Neural progenitor cell (in vitro differentiated cells): Measurements from ENCODE around the gene TWNK. TPM values are rescaled to one million over a fixed set of nuclear protein-coding genes. Genes with fewer than 3 reads are reported as not detected.

ENCODE experiments used
- DNase-seq: peaks from one replicate; pipeline ENCODE4 v3.0.0-alpha.2; 2016; ENCODE audit warnings: low spot score
- H2AFZ ChIP-seq: fragments of 200-600 bp; sonication (generic); replicated peaks from 2 replicates; pipeline ENCODE4 v1.6.1; 2016; ENCODE audit warnings: antibody characterized with exemption
- H3F3A ChIP-seq: fragments of 200-600 bp; sonication (generic); 2 replicates; pipeline ENCODE4 v1.6.1; 2016; ENCODE audit warnings: antibody characterized with exemption, low read depth
- H3K27ac ChIP-seq: fragments of 200-600 bp; sonication (generic); 2 replicates; pipeline ENCODE4 v1.5.1; 2016; ENCODE audit warnings: mild to moderate bottlenecking
- H3K27me3 ChIP-seq: fragments of 200-600 bp; sonication (generic); 2 replicates; pipeline ENCODE4 v1.6.1; 2016; ENCODE audit warnings: mild to moderate bottlenecking, moderate library complexity
- H3K36me3 ChIP-seq: fragments of 200-600 bp; sonication (generic); 2 replicates; pipeline ENCODE4 v1.5.1; 2016
- H3K4me1 ChIP-seq: fragments of 200-600 bp; sonication (generic); 2 replicates; pipeline ENCODE4 v1.6.1; 2016; ENCODE audit warnings: mixed run types
- H3K4me2 ChIP-seq: fragments of 200-600 bp; sonication (generic); 2 replicates; pipeline ENCODE4 v1.6.1; 2016
- H3K4me3 ChIP-seq: fragments of 200-600 bp; sonication (generic); 2 replicates; pipeline ENCODE4 v1.5.1; 2016
- H3K79me2 ChIP-seq: fragments of 200-600 bp; sonication (generic); 2 replicates; pipeline ENCODE4 v1.6.1; 2016; ENCODE audit warnings: low read depth
- H3K9ac ChIP-seq: fragments of 200-600 bp; sonication (generic); 2 replicates; pipeline ENCODE4 v1.6.1; 2016
- H3K9me3 ChIP-seq: fragments of 200-600 bp; sonication (generic); 2 replicates; pipeline ENCODE4 v1.5.1; 2016; ENCODE audit warnings: low read depth
- H4K20me1 ChIP-seq: fragments of 200-600 bp; sonication (generic); 2 replicates; pipeline ENCODE4 v1.6.1; 2016; ENCODE audit warnings: low read depth
- H3K27ac Mint-ChIP-seq: 3 replicates; pipeline ENCODE4 v1.8.0; 2021; ENCODE audit warnings: mixed read lengths
- H3K27me3 Mint-ChIP-seq: 2 replicates; pipeline ENCODE4 v1.8.0; 2022; ENCODE audit warnings: low read depth, mild to moderate bottlenecking, inconsistent platforms, moderate library complexity, mixed read lengths; ENCODE audit not compliant: insufficient read depth
- H3K36me3 Mint-ChIP-seq: 3 replicates; pipeline ENCODE4 v1.8.0; 2021; ENCODE audit warnings: mixed read lengths
- H3K4me1 Mint-ChIP-seq: 3 replicates; pipeline ENCODE4 v1.8.0; 2021; ENCODE audit warnings: mixed read lengths
- H3K4me3 Mint-ChIP-seq: 3 replicates; pipeline ENCODE4 v1.8.0; 2021; ENCODE audit warnings: mild to moderate bottlenecking, moderate library complexity, mixed read lengths
- H3K9me3 Mint-ChIP-seq: 3 replicates; pipeline ENCODE4 v1.8.0; 2020; ENCODE audit warnings: mixed read lengths
- CTCF ChIP-seq: fragments of 200-600 bp; sonication (generic); IDR thresholded peaks from 2 replicates; pipeline ENCODE4 v1.5.1; 2017; ENCODE audit warnings: antibody characterized with exemption, mild to moderate bottlenecking
- EZH2 ChIP-seq: fragments of 200-600 bp; sonication (generic); IDR thresholded peaks from 2 replicates; pipeline ENCODE4 v1.6.1; 2017; ENCODE audit warnings: antibody characterized with exemption, mild to moderate bottlenecking, moderate library complexity
- EZH2phosphoT487 ChIP-seq: fragments of 200-600 bp; sonication (generic); IDR thresholded peaks from 2 replicates; pipeline ENCODE4 v1.6.1; 2017; ENCODE audit warnings: antibody characterized with exemption
- total RNA-seq: library from RNA; depleted of rRNA; stranded (reverse); fragments of >200 nt; gene quantifications from 2 replicates; pipeline ENCODE4 v1.2.3, GENCODE V29; 2015; ENCODE audit warnings: low replicate concordance

Gene TWNK
- total RNA-seq, 1 donor from 2014 or later = 6.4 TPM

GRCh38 chr10:100962351-100963080 lies 24.8 kb upstream of the TWNK start:
- no peak overlapping the region for H3K4me3 ChIP-seq
- H4K20me1 ChIP-seq = no peaks in the 10 kb centered on the region
- no peak overlapping the region for H3K4me2 ChIP-seq
- Mint-ChIP-seq H3K27ac (no peak overlapping the region), H3K27me3 (no peaks in the 10 kb centered on the region), H3K9me3 (no peaks in the 10 kb centered on the region), H3K4me3 (no peak overlapping the region), H3K4me1 (no peaks in the 10 kb centered on the region), H3K36me3 (peaks cover 19% of the 10 kb centered on the region)
- no peaks in the 10 kb centered on the region for H3K4me1 ChIP-seq
- DNase-seq = no peak
- peaks cover 9% of the 10 kb centered on the region for H3K36me3 ChIP-seq
- H2AFZ ChIP-seq = no peak overlapping the region
- no peak overlapping the region for H3K27ac ChIP-seq
- no peak for TF ChIP-seq CTCF
- TF ChIP-seq EZH2phosphoT487 = no peak
- TF ChIP-seq EZH2 = no peak
- H3K9ac ChIP-seq = no peak overlapping the region
- H3K27me3 ChIP-seq = no peaks in the 10 kb centered on the region
- H3K79me2 ChIP-seq = no peaks in the 10 kb centered on the region
- H3F3A ChIP-seq = peaks cover 10% of the 10 kb centered on the region
- no peaks in the 10 kb centered on the region for H3K9me3 ChIP-seq

GRCh38 chr10:100963826-100964225 lies 23.5 kb upstream of the TWNK start:
- no peak for TF ChIP-seq EZH2
- no peak for TF ChIP-seq CTCF
- no peak for TF ChIP-seq EZH2phosphoT487
- Mint-ChIP-seq H3K4me3 (no peak overlapping the region), H3K4me1 (peaks cover 4% of the 10 kb centered on the region), H3K36me3 (peaks cover 19% of the 10 kb centered on the region), H3K27ac (no peak overlapping the region), H3K27me3 (no peaks in the 10 kb centered on the region), H3K9me3 (no peaks in the 10 kb centered on the region)
- no peak for DNase-seq
- peak overlapping the region; percentile 4 for H3K9ac ChIP-seq
- H3K27me3 ChIP-seq = peaks cover 9% of the 10 kb centered on the region
- no peaks in the 10 kb centered on the region for H3K9me3 ChIP-seq
- peaks cover 15% of the 10 kb centered on the region for H3F3A ChIP-seq
- no peak overlapping the region for H2AFZ ChIP-seq
- H3K36me3 ChIP-seq = peaks cover 9% of the 10 kb centered on the region
- H3K27ac ChIP-seq = no peak overlapping the region
- H4K20me1 ChIP-seq = no peaks in the 10 kb centered on the region
- H3K4me1 ChIP-seq = no peaks in the 10 kb centered on the region
- no peak overlapping the region for H3K4me3 ChIP-seq
- H3K4me2 ChIP-seq = no peak overlapping the region
- no peaks in the 10 kb centered on the region for H3K79me2 ChIP-seq

GRCh38 chr10:100965820-100966219 lies 21.5 kb upstream of the TWNK start:
- peaks cover 7% of the 10 kb centered on the region for H3K27me3 Mint-ChIP-seq
- no peaks in the 10 kb centered on the region for H3K9me3 ChIP-seq
- peaks cover 4% of the 10 kb centered on the region for H4K20me1 ChIP-seq
- no peak overlapping the region for H3K4me2 ChIP-seq
- H3K27me3 ChIP-seq = peaks cover 20% of the 10 kb centered on the region
- no peaks in the 10 kb centered on the region for H3K79me2 ChIP-seq
- peaks cover 11% of the 10 kb centered on the region for H3K36me3 Mint-ChIP-seq
- H3K9me3 Mint-ChIP-seq = no peaks in the 10 kb centered on the region
- no peak overlapping the region for H3K4me3 Mint-ChIP-seq
- H3K9ac ChIP-seq = no peak overlapping the region
- peaks cover 31% of the 10 kb centered on the region for H3F3A ChIP-seq
- H3K4me1 ChIP-seq = no peaks in the 10 kb centered on the region
- peaks cover 12% of the 10 kb centered on the region for H3K4me1 Mint-ChIP-seq
- H3K27ac ChIP-seq = no peak overlapping the region
- no peak overlapping the region for H3K4me3 ChIP-seq
- no peak overlapping the region for H2AFZ ChIP-seq
- TF ChIP-seq EZH2 = no peak
- TF ChIP-seq CTCF = no peak
- TF ChIP-seq EZH2phosphoT487 = no peak
- H3K27ac Mint-ChIP-seq = no peak overlapping the region
- H3K36me3 ChIP-seq = peaks cover 9% of the 10 kb centered on the region
- no peak for DNase-seq
